PC-9 (cell line): ENCODE measurements around the gene C11orf65.

ENCODE experiments used
- CTCF ChIP-seq: fragments of 200-600 bp; sonication (generic); conservative IDR thresholded peaks from 2 replicates; pipeline ENCODE4 v1.6.1; 2017; ENCODE audit warnings: mixed run types, antibody characterized with exemption, mild to moderate bottlenecking, moderate library complexity
- EZH2 ChIP-seq: fragments of 200-600 bp; sonication (generic); IDR thresholded peaks from 2 replicates; pipeline ENCODE4 v1.8.0; 2017; ENCODE audit warnings: antibody characterized with exemption, low read depth

GRCh38 chr11:108345767-108346166, 121.6 kb downstream of the C11orf65 start:
- TF ChIP-seq EZH2 (no peak), CTCF (no peak)
